HepG2 (cell line): ENCODE data around the gene ANAPC5. TPM values are rescaled to one million over a fixed set of nuclear protein-coding genes. Genes with fewer than 3 reads are reported as not detected.

Experiments
- ELF4 ChIP-seq: sonication (generic); formaldehyde crosslinking; IDR thresholded peaks from 2 replicates; pipeline ENCODE4 v1.5.0; 2020; ENCODE audit warnings: missing genetic modification reagents, mild to moderate bottlenecking, moderate library complexity, borderline replicate concordance
- FOXA1 ChIP-seq, 2 experiments: fragments of 450-650 bp in 1 of 2; sonication (generic) in 1 of 2; formaldehyde crosslinking in 1 of 2; IDR thresholded peaks; 2 replicates each; pipeline versions ENCODE4 v1.4.0 to v1.6.1; 2016 to 2020; ENCODE audit warnings: missing genetic modification reagents in 1 of 2
- GTF2F1 ChIP-seq: fragments of 150-350 bp; IDR thresholded peaks from 2 replicates; pipeline ENCODE4 v1.6.1; 2014; ENCODE audit warnings: low read length
- ISX ChIP-seq: sonication (generic); formaldehyde crosslinking; conservative IDR thresholded peaks from 2 replicates; pipeline ENCODE4 v1.5.0; 2020; ENCODE audit warnings: missing genetic modification reagents
- NR2F1 ChIP-seq, 2 experiments: fragments of 450-650 bp in 1 of 2; formaldehyde crosslinking in 1 of 2; IDR thresholded peaks; 2 replicates each; pipeline versions ENCODE4 v1.5.0 to v1.6.1; 2016 to 2020; ENCODE audit warnings: mild to moderate bottlenecking in 1 of 2, missing compliant biosample characterization in 1 of 2, missing genetic modification reagents in 1 of 2, moderate library complexity in 1 of 2
- TRIM24 ChIP-seq: sonication (generic); formaldehyde crosslinking; IDR thresholded peaks from 2 replicates; pipeline ENCODE4 v1.8.0; 2022; ENCODE audit warnings: mild to moderate bottlenecking, missing genetic modification reagents
- ZNF12 ChIP-seq: sonication (generic); formaldehyde crosslinking; IDR thresholded peaks from 2 replicates; pipeline ENCODE4 v1.5.0; 2020; ENCODE audit warnings: missing genetic modification reagents
- ZNF263 ChIP-seq: sonication (generic); formaldehyde crosslinking; IDR thresholded peaks from 2 replicates; pipeline ENCODE4 v1.4.0; 2020; ENCODE audit warnings: missing genetic modification reagents
- ZNF616 ChIP-seq: sonication (generic); formaldehyde crosslinking; IDR thresholded peaks from 2 replicates; pipeline ENCODE4 v1.5.0; 2020; ENCODE audit warnings: low read depth, mild to moderate bottlenecking, missing genetic modification reagents
- ZNF775 ChIP-seq: sonication (generic); formaldehyde crosslinking; IDR thresholded peaks from 2 replicates; pipeline ENCODE4 v1.4.0; 2020; ENCODE audit warnings: missing genetic modification reagents, mild to moderate bottlenecking, moderate library complexity, borderline replicate concordance
- polyA plus RNA-seq, 8 experiments: library from polyadenylated mRNA; depleted of rRNA in 3 of 8; stranded (reverse) in 7 of 8; unstranded in 1 of 8; fragments of >200 nt; fragmentation: Illumina TruSeq in 4 of 8; extraction: Trizol in 4 of 8; gene quantifications; 2 replicates each; pipeline versions ENCODE4 v1.2.1 to v1.2.3, GENCODE V29; 2011 to 2016; ENCODE audit warnings: low read depth in 4 of 8, missing spikeins in 1 of 8, mixed read lengths in 1 of 8; ENCODE audit not compliant: insufficient read depth in 1 of 8
- total RNA-seq, 5 experiments: library from RNA; depleted of rRNA; stranded (reverse); fragments of >200 nt; fragmentation: Illumina TruSeq; extraction: Trizol; gene quantifications; 2 replicates each; pipeline ENCODE4 v1.2.3, GENCODE V29; 2016; ENCODE audit warnings: low read depth in 1 of 5
- TF ChIP-seq, protein P1 (sequence below): sonication (generic); formaldehyde crosslinking; IDR thresholded peaks from 2 replicates; pipeline ENCODE4 v1.5.0; 2020; ENCODE audit warnings: mild to moderate bottlenecking, missing genetic modification reagents
- TF ChIP-seq, protein P2 (sequence below), 2 experiments: sonication (generic) in 1 of 2; formaldehyde crosslinking in 1 of 2; IDR thresholded peaks; 2 replicates each; pipeline versions ENCODE4 v1.4.0 to v1.6.1; 2016 to 2020; ENCODE audit warnings: borderline replicate concordance in 1 of 2, low read depth in 1 of 2, mild to moderate bottlenecking in 1 of 2, missing genetic modification reagents in 1 of 2
- TF ChIP-seq, protein P3 (sequence below): sonication (generic); formaldehyde crosslinking; conservative IDR thresholded peaks from 2 replicates; pipeline ENCODE4 v1.4.0; 2020; ENCODE audit warnings: missing genetic modification reagents
- TF ChIP-seq, protein P4 (sequence below): sonication (generic); formaldehyde crosslinking; IDR thresholded peaks from 2 replicates; pipeline ENCODE4 v1.4.0; 2020; ENCODE audit warnings: missing genetic modification reagents; ENCODE audit errors: not compliant biosample characterization

ANAPC5 gene
- total and polyA plus RNA-seq, 2 of the 13 experiments (the other 11 are each of a cell fraction or from before 2014, with no cell fraction given): 146 to 161 TPM

DNA sequence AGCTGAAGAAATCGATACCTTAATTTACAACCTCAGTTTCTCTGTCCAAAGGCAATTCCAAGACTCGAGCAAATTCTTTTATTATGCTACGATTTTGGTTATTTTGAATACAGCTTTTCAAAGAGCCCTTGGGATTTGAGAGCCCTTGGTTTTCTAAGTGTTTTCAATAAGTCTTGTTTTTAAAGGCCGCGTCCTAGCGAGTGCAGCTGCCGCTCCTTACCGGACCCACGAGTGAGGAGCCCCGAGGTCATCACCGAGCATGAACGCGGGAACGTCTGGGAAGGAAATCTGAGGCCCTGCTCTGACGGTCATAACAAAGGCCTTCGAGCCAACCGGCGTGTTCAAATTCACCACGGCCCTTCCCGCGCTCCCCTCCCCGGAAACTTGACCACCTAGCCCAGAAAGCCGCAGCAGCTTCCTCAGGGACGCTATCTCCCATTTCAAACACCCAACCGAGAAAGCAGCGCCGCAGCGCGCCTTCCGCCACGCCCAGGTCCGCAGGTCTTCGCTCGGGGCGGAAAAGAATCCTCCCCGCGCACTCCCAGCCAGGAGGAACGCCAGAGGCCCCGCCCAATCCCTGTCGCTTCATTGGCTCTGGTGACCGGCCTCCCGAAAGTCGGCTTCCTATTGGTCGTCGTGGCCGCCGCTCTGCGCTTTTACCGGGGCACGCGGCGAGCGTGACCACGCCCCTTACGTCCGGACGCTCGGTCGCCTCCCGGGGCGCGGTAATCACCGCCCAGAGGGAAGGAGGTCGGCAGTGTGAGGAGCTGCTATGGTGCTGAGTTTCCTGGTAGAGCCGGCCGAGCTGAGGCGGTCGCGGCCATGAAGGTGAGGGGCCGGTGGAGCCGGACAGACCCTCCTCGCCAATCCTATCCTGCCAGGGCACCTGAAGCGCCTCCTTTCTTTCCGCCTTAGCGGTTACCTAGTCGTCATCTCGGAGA lies 47.5 kb upstream of the ANAPC5 start, which contains the start of gene RNF34 (continued):
- TF ChIP-seq, protein P1, sequence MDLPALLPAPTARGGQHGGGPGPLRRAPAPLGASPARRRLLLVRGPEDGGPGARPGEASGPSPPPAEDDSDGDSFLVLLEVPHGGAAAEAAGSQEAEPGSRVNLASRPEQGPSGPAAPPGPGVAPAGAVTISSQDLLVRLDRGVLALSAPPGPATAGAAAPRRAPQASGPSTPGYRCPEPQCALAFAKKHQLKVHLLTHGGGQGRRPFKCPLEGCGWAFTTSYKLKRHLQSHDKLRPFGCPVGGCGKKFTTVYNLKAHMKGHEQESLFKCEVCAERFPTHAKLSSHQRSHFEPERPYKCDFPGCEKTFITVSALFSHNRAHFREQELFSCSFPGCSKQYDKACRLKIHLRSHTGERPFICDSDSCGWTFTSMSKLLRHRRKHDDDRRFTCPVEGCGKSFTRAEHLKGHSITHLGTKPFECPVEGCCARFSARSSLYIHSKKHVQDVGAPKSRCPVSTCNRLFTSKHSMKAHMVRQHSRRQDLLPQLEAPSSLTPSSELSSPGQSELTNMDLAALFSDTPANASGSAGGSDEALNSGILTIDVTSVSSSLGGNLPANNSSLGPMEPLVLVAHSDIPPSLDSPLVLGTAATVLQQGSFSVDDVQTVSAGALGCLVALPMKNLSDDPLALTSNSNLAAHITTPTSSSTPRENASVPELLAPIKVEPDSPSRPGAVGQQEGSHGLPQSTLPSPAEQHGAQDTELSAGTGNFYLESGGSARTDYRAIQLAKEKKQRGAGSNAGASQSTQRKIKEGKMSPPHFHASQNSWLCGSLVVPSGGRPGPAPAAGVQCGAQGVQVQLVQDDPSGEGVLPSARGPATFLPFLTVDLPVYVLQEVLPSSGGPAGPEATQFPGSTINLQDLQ: peak; percentile 58; the same call in 1 of the 2 replicates
- no peak for TF ChIP-seq FOXA1 (IDR thresholded peaks at IDR 0.05)
- no peak for TF ChIP-seq FOXA1 (CRISPR knock-in tag; IDR thresholded peaks at IDR 0.05)
- TF ChIP-seq, protein P2, sequence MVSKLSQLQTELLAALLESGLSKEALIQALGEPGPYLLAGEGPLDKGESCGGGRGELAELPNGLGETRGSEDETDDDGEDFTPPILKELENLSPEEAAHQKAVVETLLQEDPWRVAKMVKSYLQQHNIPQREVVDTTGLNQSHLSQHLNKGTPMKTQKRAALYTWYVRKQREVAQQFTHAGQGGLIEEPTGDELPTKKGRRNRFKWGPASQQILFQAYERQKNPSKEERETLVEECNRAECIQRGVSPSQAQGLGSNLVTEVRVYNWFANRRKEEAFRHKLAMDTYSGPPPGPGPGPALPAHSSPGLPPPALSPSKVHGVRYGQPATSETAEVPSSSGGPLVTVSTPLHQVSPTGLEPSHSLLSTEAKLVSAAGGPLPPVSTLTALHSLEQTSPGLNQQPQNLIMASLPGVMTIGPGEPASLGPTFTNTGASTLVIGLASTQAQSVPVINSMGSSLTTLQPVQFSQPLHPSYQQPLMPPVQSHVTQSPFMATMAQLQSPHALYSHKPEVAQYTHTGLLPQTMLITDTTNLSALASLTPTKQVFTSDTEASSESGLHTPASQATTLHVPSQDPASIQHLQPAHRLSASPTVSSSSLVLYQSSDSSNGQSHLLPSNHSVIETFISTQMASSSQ (IDR thresholded peaks at IDR 0.05; ENCODE audit: low read depth): no peak; the same call in 1 of the 2 replicates
- TF ChIP-seq, protein P2 (CRISPR knock-in tag; IDR thresholded peaks at IDR 0.05; ENCODE audit: borderline replicate concordance): no peak
- TF ChIP-seq ZNF263: peak; percentile 83
- TF ChIP-seq, protein P3, sequence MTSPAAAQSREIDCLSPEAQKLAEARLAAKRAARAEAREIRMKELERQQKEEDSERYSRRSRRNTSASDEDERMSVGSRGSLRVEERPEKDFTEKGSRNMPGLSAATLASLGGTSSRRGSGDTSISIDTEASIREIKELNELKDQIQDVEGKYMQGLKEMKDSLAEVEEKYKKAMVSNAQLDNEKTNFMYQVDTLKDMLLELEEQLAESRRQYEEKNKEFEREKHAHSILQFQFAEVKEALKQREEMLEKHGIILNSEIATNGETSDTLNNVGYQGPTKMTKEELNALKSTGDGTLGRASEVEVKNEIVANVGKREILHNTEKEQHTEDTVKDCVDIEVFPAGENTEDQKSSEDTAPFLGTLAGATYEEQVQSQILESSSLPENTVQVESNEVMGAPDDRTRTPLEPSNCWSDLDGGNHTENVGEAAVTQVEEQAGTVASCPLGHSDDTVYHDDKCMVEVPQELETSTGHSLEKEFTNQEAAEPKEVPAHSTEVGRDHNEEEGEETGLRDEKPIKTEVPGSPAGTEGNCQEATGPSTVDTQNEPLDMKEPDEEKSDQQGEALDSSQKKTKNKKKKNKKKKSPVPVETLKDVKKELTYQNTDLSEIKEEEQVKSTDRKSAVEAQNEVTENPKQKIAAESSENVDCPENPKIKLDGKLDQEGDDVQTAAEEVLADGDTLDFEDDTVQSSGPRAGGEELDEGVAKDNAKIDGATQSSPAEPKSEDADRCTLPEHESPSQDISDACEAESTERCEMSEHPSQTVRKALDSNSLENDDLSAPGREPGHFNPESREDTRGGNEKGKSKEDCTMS (CRISPR knock-in tag): no peak
- TF ChIP-seq ELF4: no peak
- TF ChIP-seq ZNF775 (CRISPR knock-in tag): no peak
- no peak for TF ChIP-seq ZNF12
- TF ChIP-seq, protein P4, sequence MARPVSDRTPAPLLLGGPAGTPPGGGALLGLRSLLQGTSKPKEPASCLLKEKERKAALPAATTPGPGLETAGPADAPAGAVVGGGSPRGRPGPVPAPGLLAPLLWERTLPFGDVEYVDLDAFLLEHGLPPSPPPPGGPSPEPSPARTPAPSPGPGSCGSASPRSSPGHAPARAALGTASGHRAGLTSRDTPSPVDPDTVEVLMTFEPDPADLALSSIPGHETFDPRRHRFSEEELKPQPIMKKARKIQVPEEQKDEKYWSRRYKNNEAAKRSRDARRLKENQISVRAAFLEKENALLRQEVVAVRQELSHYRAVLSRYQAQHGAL (CRISPR knock-in tag): no peak
- 0 out of 4 replicates have a peak, but pooled peaks of 1 of the 2 experiments have one; percentile 4 for TF ChIP-seq NR2F1 (CRISPR knock-in tag; IDR thresholded peaks at IDR 0.05)
- no peak for TF ChIP-seq ZNF616 (CRISPR knock-in tag)
- TF ChIP-seq TRIM24 (CRISPR knock-in tag): no peak
- TF ChIP-seq GTF2F1: no peak
- TF ChIP-seq ISX (CRISPR knock-in tag): no peak; the same call in 1 of the 2 replicates
